Liver (tissue), 9 donors: Measurements from ENCODE around the gene CDH19. TPM values are rescaled to one million over a fixed set of nuclear protein-coding genes. Genes with fewer than 3 reads are reported as not detected.

Experiments
- DNase-seq: peaks from one replicate; pipeline ENCODE4 v3.0.0-alpha.2; 2017; ENCODE audit warnings: low spot score
- H3K27ac ChIP-seq, 2 donors: one replicate each; pipeline ENCODE4 v1.7.0; 2013; ENCODE audit warnings: inconsistent platforms in 2 of 2, low read length in 2 of 2, control low read depth in 1 of 2, low read depth in 1 of 2, mild to moderate bottlenecking in 1 of 2
- H3K27me3 ChIP-seq, 4 donors: one replicate each; pipeline versions ENCODE4 v1.6.1 to v1.7.0; 2013; ENCODE audit warnings: low read length in 3 of 4, inconsistent platforms in 1 of 4, mild to moderate bottlenecking in 1 of 4, moderate library complexity in 1 of 4; ENCODE audit not compliant: control insufficient read depth in 4 of 4, insufficient read depth in 4 of 4
- H3K36me3 ChIP-seq, 4 donors: one replicate each; pipeline versions ENCODE4 v1.6.1 to v1.7.0; 2013; ENCODE audit warnings: low read length in 3 of 4, mild to moderate bottlenecking in 3 of 4, low read depth in 1 of 4, moderate library complexity in 1 of 4; ENCODE audit not compliant: control insufficient read depth in 4 of 4, insufficient read depth in 3 of 4
- H3K4me1 ChIP-seq, 4 donors: one replicate each; pipeline versions ENCODE4 v1.6.1 to v1.7.0; 2013; ENCODE audit warnings: low read length in 3 of 4, mild to moderate bottlenecking in 3 of 4, moderate library complexity in 1 of 4; ENCODE audit not compliant: control insufficient read depth in 4 of 4, insufficient read depth in 4 of 4
- H3K4me3 ChIP-seq, 3 donors: one replicate each; pipeline versions ENCODE4 v1.6.1 to v1.7.0; 2013; ENCODE audit warnings: low read length in 3 of 3, control low read depth in 1 of 3, low read depth in 1 of 3, mild to moderate bottlenecking in 1 of 3
- H3K9ac ChIP-seq, 2 donors: one replicate each; pipeline ENCODE4 v1.7.0; 2013; ENCODE audit warnings: low read length in 2 of 2, mild to moderate bottlenecking in 2 of 2, moderate library complexity in 2 of 2, control low read depth in 1 of 2, low read depth in 1 of 2
- H3K9me3 ChIP-seq, 4 donors: one replicate each; pipeline versions ENCODE4 v1.6.1 to v1.7.0; 2013; ENCODE audit warnings: low read length in 3 of 4; ENCODE audit not compliant: control insufficient read depth in 4 of 4
- EGR1 ChIP-seq, 2 donors: IDR thresholded peaks; 2 replicates each; pipeline ENCODE4 v1.6.1; 2016 to 2018; ENCODE audit warnings: antibody characterized with exemption in 2 of 2, low read depth in 2 of 2
- FOXA2 ChIP-seq: IDR thresholded peaks from 2 replicates; pipeline ENCODE4 v1.6.1; 2016; ENCODE audit warnings: antibody characterized with exemption
- GABPA ChIP-seq, 2 donors: IDR thresholded peaks in 1 of 2; conservative IDR thresholded peaks in 1 of 2; 2 replicates each; pipeline ENCODE4 v1.6.1; 2016; ENCODE audit warnings: antibody characterized with exemption in 2 of 2, mild to moderate bottlenecking in 1 of 2, moderate library complexity in 1 of 2
- HNF4A ChIP-seq, 2 donors: conservative IDR thresholded peaks; 2 replicates each; pipeline ENCODE4 v1.6.1; 2016; ENCODE audit warnings: antibody characterized with exemption in 2 of 2, mild to moderate bottlenecking in 2 of 2
- JUND ChIP-seq, 2 donors: IDR thresholded peaks; 2 replicates each; pipeline ENCODE4 v1.6.1; 2016; ENCODE audit warnings: antibody characterized with exemption in 2 of 2
- NR2F2 ChIP-seq: IDR thresholded peaks from 2 replicates; pipeline ENCODE4 v1.6.1; 2016; ENCODE audit warnings: antibody characterized with exemption
- RAD21 ChIP-seq, 2 donors: IDR thresholded peaks; 2 replicates each; pipeline ENCODE4 v1.6.1; 2016; ENCODE audit warnings: antibody characterized with exemption in 2 of 2, mild to moderate bottlenecking in 2 of 2
- SP1 ChIP-seq: IDR thresholded peaks from 2 replicates; pipeline ENCODE4 v1.6.1; 2018; ENCODE audit warnings: antibody characterized with exemption, mild to moderate bottlenecking
- TAF1 ChIP-seq: conservative IDR thresholded peaks from 2 replicates; pipeline ENCODE4 v1.6.1; 2016; ENCODE audit warnings: antibody characterized with exemption, mild to moderate bottlenecking
- YY1 ChIP-seq: IDR thresholded peaks from 2 replicates; pipeline ENCODE4 v1.6.1; 2016; ENCODE audit warnings: antibody characterized with exemption, mild to moderate bottlenecking
- WGBS: extraction: QIAGEN DNeasy Blood & Tissue Kit; methylation state at CpG from one replicate; pipeline ENCODE4 v1.1.7; 2013; 5-methylcytosine and 5-hydroxymethylcytosine counted together
- polyA plus RNA-seq, 2 donors: library from polyadenylated mRNA; stranded (reverse) in 1 of 2; unstranded in 1 of 2; fragments of 200-250 nt in 1 of 2; fragments of >200 nt in 1 of 2; fragmentation: Nextera tagmentation in 1 of 2; extraction: Ambion mirVana in 1 of 2; gene quantifications; one replicate each; pipeline versions ENCODE4 v1.2.1 to v1.2.3, GENCODE V29; 2013 to 2015
- total RNA-seq, 2 donors: library from RNA; depleted of rRNA; stranded (reverse); fragments of >200 nt; gene quantifications; one replicate each; pipeline ENCODE4 v1.2.3, GENCODE V29; 2014
- TF ChIP-seq, protein P1 (sequence below): IDR thresholded peaks from 2 replicates; pipeline ENCODE4 v1.6.1; 2016; ENCODE audit warnings: antibody characterized with exemption, mild to moderate bottlenecking
- TF ChIP-seq, protein P2 (sequence below): IDR thresholded peaks from 2 replicates; pipeline ENCODE4 v1.6.1; 2016; ENCODE audit warnings: antibody characterized with exemption
- TF ChIP-seq, protein P3 (sequence below): fragments of 150-350 bp; IDR thresholded peaks from 2 replicates; pipeline ENCODE4 v1.5.1; 2017; ENCODE audit warnings: improper control_type of control experiment, low read depth, low read length; ENCODE audit not compliant: missing input control
- TF ChIP-seq, protein P4 (sequence below): IDR thresholded peaks from 2 replicates; pipeline ENCODE4 v1.6.1; 2016; ENCODE audit warnings: antibody characterized with exemption
- TF ChIP-seq, protein P5 (sequence below): IDR thresholded peaks from 2 replicates; pipeline ENCODE4 v1.6.1; 2016; ENCODE audit warnings: antibody characterized with exemption
- donor health status: healthy.
- donor health status: healthy.
- donor health status: healthy.
- donor health status: healthy.
- donor health status: healthy.

Gene CDH19
- total and polyA plus RNA-seq, 4 donors = 0.65 to 8.0 (median 1.5) TPM

DNA sequence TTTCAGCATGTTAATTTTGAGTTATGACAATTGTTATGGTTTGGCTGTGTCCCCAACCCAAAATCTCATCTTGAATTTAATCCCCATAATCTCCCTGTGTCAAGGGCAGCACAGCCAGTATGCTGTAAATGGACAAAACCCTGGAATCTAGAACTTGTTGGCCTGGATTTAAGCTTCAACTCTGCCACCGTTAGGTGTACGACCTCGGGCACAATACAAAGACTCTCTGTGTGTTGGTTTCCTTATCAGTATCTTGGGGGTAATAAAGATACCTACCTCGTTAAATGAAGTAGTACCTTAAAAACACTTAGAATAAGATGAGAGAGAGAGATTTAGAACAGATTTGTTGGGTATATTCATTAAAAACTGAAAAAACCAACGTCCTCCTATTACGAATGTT lies 106.5 kb downstream of the CDH19 start:
- WGBS = 60% methylated on average over 6 of the region's 6 CpGs
- H3K27me3 ChIP-seq = no peaks in the 10 kb centered on the region
- no peaks in the 10 kb centered on the region for H3K9me3 ChIP-seq
- H3K4me3 ChIP-seq = no peak overlapping the region
- H3K9ac ChIP-seq = no peak overlapping the region
- no peak for TF ChIP-seq SP1
- TF ChIP-seq, protein P1, sequence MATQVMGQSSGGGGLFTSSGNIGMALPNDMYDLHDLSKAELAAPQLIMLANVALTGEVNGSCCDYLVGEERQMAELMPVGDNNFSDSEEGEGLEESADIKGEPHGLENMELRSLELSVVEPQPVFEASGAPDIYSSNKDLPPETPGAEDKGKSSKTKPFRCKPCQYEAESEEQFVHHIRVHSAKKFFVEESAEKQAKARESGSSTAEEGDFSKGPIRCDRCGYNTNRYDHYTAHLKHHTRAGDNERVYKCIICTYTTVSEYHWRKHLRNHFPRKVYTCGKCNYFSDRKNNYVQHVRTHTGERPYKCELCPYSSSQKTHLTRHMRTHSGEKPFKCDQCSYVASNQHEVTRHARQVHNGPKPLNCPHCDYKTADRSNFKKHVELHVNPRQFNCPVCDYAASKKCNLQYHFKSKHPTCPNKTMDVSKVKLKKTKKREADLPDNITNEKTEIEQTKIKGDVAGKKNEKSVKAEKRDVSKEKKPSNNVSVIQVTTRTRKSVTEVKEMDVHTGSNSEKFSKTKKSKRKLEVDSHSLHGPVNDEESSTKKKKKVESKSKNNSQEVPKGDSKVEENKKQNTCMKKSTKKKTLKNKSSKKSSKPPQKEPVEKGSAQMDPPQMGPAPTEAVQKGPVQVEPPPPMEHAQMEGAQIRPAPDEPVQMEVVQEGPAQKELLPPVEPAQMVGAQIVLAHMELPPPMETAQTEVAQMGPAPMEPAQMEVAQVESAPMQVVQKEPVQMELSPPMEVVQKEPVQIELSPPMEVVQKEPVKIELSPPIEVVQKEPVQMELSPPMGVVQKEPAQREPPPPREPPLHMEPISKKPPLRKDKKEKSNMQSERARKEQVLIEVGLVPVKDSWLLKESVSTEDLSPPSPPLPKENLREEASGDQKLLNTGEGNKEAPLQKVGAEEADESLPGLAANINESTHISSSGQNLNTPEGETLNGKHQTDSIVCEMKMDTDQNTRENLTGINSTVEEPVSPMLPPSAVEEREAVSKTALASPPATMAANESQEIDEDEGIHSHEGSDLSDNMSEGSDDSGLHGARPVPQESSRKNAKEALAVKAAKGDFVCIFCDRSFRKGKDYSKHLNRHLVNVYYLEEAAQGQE = no peak
- TF ChIP-seq YY1 = no peak
- TF ChIP-seq NR2F2 = no peak
- no peaks in the 10 kb centered on the region for H3K4me1 ChIP-seq
- H3K27ac ChIP-seq = no peak overlapping the region
- no peaks in the 10 kb centered on the region for H3K36me3 ChIP-seq
- DNase-seq = no peak

DNA sequence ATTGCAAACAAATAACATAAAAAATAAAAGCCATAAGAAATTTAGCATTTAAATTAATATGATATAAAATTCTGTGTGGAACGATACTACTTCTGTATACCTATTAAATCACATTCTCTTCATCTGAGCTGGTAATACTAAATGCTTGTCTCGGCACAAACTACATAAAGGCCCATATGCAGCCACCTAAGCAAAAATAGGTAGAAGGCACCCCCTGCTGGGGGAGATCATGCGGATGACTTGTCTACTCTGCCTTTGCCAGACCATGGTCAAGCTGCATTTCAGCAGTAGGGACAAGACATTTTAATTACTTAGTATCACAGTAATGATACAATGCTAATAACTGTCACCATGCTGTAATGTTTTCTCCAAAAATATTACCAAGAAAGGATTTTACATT lies 108.0 kb downstream of the CDH19 start:
- 27% methylated on average over 3 of the region's 3 CpGs for WGBS
- Histone ChIP-seq H3K27me3 (no peaks in the 10 kb centered on the region), H3K4me1 (no peaks in the 10 kb centered on the region), H3K27ac (no peak overlapping the region), H3K9ac (no peak overlapping the region), H3K36me3 (no peaks in the 10 kb centered on the region), H3K9me3 (no peaks in the 10 kb centered on the region), H3K4me3 (no peak overlapping the region)
- DNase-seq = no peak
- peak; percentile 60 to 68 for TF ChIP-seq RAD21 (IDR thresholded peaks at IDR 0.05)
- TF ChIP-seq, protein P2, sequence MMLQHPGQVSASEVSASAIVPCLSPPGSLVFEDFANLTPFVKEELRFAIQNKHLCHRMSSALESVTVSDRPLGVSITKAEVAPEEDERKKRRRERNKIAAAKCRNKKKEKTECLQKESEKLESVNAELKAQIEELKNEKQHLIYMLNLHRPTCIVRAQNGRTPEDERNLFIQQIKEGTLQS = no peak
- TF ChIP-seq, protein P3, sequence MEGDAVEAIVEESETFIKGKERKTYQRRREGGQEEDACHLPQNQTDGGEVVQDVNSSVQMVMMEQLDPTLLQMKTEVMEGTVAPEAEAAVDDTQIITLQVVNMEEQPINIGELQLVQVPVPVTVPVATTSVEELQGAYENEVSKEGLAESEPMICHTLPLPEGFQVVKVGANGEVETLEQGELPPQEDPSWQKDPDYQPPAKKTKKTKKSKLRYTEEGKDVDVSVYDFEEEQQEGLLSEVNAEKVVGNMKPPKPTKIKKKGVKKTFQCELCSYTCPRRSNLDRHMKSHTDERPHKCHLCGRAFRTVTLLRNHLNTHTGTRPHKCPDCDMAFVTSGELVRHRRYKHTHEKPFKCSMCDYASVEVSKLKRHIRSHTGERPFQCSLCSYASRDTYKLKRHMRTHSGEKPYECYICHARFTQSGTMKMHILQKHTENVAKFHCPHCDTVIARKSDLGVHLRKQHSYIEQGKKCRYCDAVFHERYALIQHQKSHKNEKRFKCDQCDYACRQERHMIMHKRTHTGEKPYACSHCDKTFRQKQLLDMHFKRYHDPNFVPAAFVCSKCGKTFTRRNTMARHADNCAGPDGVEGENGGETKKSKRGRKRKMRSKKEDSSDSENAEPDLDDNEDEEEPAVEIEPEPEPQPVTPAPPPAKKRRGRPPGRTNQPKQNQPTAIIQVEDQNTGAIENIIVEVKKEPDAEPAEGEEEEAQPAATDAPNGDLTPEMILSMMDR = peak; percentile 37

DNA sequence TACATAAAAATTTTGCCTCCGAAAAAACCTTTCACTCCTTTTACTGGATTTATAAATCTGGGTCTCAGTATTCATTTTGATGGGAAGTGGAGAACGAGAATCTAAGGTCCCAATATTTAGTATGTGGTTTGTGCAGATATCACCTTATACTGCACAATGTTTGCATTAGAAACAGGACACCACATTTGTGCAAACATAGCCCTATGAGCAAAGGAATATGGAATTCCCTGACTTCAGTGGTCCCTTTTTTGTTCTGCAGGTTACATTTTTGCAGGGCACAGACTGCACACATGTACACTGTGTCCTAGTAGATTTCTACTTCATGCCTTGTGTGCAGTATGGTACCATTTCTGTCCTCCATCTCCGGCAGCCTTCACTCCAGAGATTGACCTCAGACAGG lies 130.0 kb downstream of the CDH19 start:
- no peaks in the 10 kb centered on the region for H3K9me3 ChIP-seq
- no peak for DNase-seq
- 61% methylated on average over 3 of the region's 3 CpGs for WGBS
- H3K27me3 ChIP-seq = peaks cover 0 to 2% (median 0%) of the 10 kb centered on the region in 4 donors
- H3K9ac ChIP-seq = no peak overlapping the region
- no peak overlapping the region for H3K4me3 ChIP-seq
- H3K36me3 ChIP-seq = no peaks in the 10 kb centered on the region
- no peak overlapping the region for H3K27ac ChIP-seq
- H3K4me1 ChIP-seq = no peaks in the 10 kb centered on the region
- TF ChIP-seq, protein P4, sequence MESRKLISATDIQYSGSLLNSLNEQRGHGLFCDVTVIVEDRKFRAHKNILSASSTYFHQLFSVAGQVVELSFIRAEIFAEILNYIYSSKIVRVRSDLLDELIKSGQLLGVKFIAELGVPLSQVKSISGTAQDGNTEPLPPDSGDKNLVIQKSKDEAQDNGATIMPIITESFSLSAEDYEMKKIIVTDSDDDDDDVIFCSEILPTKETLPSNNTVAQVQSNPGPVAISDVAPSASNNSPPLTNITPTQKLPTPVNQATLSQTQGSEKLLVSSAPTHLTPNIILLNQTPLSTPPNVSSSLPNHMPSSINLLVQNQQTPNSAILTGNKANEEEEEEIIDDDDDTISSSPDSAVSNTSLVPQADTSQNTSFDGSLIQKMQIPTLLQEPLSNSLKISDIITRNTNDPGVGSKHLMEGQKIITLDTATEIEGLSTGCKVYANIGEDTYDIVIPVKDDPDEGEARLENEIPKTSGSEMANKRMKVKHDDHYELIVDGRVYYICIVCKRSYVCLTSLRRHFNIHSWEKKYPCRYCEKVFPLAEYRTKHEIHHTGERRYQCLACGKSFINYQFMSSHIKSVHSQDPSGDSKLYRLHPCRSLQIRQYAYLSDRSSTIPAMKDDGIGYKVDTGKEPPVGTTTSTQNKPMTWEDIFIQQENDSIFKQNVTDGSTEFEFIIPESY = no peak
- no peak for TF ChIP-seq FOXA2
- TF ChIP-seq NR2F2 = no peak
- TF ChIP-seq JUND (IDR thresholded peaks at IDR 0.05) = no peak
- TF ChIP-seq EGR1 (IDR thresholded peaks at IDR 0.05; ENCODE audit: low read depth in 2 of 2) = no peak
- no peak for TF ChIP-seq TAF1
- TF ChIP-seq SP1 = no peak
- TF ChIP-seq, protein P5, sequence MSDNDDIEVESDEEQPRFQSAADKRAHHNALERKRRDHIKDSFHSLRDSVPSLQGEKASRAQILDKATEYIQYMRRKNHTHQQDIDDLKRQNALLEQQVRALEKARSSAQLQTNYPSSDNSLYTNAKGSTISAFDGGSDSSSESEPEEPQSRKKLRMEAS = no peak
- TF ChIP-seq, protein P1 = no peak
- no peak for TF ChIP-seq GABPA (IDR thresholded peaks at IDR 0.05 in 1 of 2, conservative IDR thresholded peaks at IDR 0.05 in 1 of 2)
- TF ChIP-seq RAD21 (IDR thresholded peaks at IDR 0.05) = no peak
- TF ChIP-seq, protein P2 = no peak
- no peak for TF ChIP-seq HNF4A (conservative IDR thresholded peaks at IDR 0.05)
